Right cardiac atrium (tissue), 5 donors: ENCODE data around the gene GABARAPL1. TPM values are rescaled to one million over a fixed set of nuclear protein-coding genes. Genes with fewer than 3 reads are reported as not detected.

ENCODE experiments used
- ATAC-seq, 2 donors: fragments of 200-7000 bp; cut with Tn5 transposase; one replicate each; pipeline versions ENCODE4 v1.8.0 to v1.9.1; 2020; ENCODE audit warnings: moderate library complexity in 2 of 2, mild to moderate bottlenecking in 1 of 2
- DNase-seq, 3 donors: peaks; one replicate each; pipeline ENCODE4 v3.0.0-alpha.2; 2020
- H3K27ac ChIP-seq: one replicate; pipeline ENCODE4 v1.5.1; 2013; ENCODE audit warnings: mild to moderate bottlenecking, low read length, control low read depth, moderate library complexity
- H3K27me3 ChIP-seq: one replicate; pipeline ENCODE4 v1.6.1; 2013; ENCODE audit not compliant: control insufficient read depth, insufficient read depth
- H3K4me1 ChIP-seq: one replicate; pipeline ENCODE4 v1.6.1; 2013; ENCODE audit warnings: low read length; ENCODE audit not compliant: control insufficient read depth, insufficient read depth
- H3K4me3 ChIP-seq: one replicate; pipeline ENCODE4 v1.5.1; 2013; ENCODE audit warnings: low read length, control low read depth
- H3K9me3 ChIP-seq: one replicate; pipeline ENCODE4 v1.6.1; 2013; ENCODE audit warnings: low read length; ENCODE audit not compliant: control insufficient read depth
- WGBS: extraction: QIAGEN DNeasy Blood & Tissue Kit; methylation state at CpG from one replicate; pipeline ENCODE4 v1.1.7; 2013; 5-methylcytosine and 5-hydroxymethylcytosine counted together
- intact Hi-C, 4 donors: fragments of 100-400 bp; cut with DNase I; formaldehyde crosslinking; loops; one replicate each; pipeline versions ENCODE4 v1.11.0 to v1.14.0; 2022 to 2023
- polyA plus RNA-seq: library from polyadenylated mRNA; stranded (reverse); fragments of 200-250 nt; gene quantifications from one replicate; pipeline ENCODE4 v1.2.3, GENCODE V29; 2013
- total RNA-seq, 4 donors: library from RNA; stranded (reverse); fragmentation: NEBNext Ultra II Directional; extraction: Animal tissue kit (Norgen Biotek cat#: 25700); gene quantifications; one replicate each; pipeline ENCODE4 v1.2.1, GENCODE V29; 2021
- donor health status: healthy with polysubstance abuse.
- donor health status: DM: no; HTN: yes; CAD: no.
- donor health status: DM: no; HTN: no; CAD: no.
- donor health status: DM: no; HTN: yes; CAD: no; lungs with severe emphysema.
- donor health status: DM: yes; HTN: yes; CAD: no.

GABARAPL1 gene
- total and polyA plus RNA-seq, 5 donors = 208 to 302 (median 260) TPM

- Histone ChIP-seq H3K4me3 (no peak overlapping the region), H3K27me3 (no peaks in the 10 kb centered on the region), H3K9me3 (no peaks in the 10 kb centered on the region), H3K27ac (no peak overlapping the region), H3K4me1 (no peaks in the 10 kb centered on the region)
- 96% methylated on average over 4 of the region's 4 CpGs for WGBS
- ATAC-seq (no peak), DNase-seq (no peak)
- intact Hi-C loops = no loop called here
These were observed 39.5 kb downstream of the GABARAPL1 start for GRCh38 chr12:10252201-10252600.

GRCh38 chr12:10256064-10256463 is 43.4 kb downstream of the GABARAPL1 start:
- intact Hi-C loops = no loop called here
- Histone ChIP-seq H3K27ac (no peak overlapping the region), H3K4me3 (no peak overlapping the region), H3K4me1 (no peaks in the 10 kb centered on the region), H3K27me3 (no peaks in the 10 kb centered on the region), H3K9me3 (no peaks in the 10 kb centered on the region)
- ATAC-seq = no peak
- no peak for DNase-seq

- WGBS = 0% methylated on average over 1 of the region's 1 CpG
- ATAC-seq (no peak), DNase-seq (no peak)
- Histone ChIP-seq H3K27me3 (no peaks in the 10 kb centered on the region), H3K4me3 (no peak overlapping the region), H3K27ac (no peak overlapping the region), H3K4me1 (no peaks in the 10 kb centered on the region), H3K9me3 (no peaks in the 10 kb centered on the region)
- intact Hi-C loops = no loop called here
These were observed 48.2 kb downstream of the GABARAPL1 start for GRCh38 chr12:10260927-10261326.

GRCh38 chr12:10268037-10268436 is 55.4 kb downstream of the GABARAPL1 start:
- no peak for DNase-seq
- WGBS = 67% methylated on average over 5 of the region's 5 CpGs
- intact Hi-C loops = no loop called here
- Histone ChIP-seq H3K4me3 (no peak overlapping the region), H3K9me3 (no peaks in the 10 kb centered on the region), H3K4me1 (no peaks in the 10 kb centered on the region), H3K27ac (no peak overlapping the region), H3K27me3 (no peaks in the 10 kb centered on the region)
- no peak for ATAC-seq

DNA sequence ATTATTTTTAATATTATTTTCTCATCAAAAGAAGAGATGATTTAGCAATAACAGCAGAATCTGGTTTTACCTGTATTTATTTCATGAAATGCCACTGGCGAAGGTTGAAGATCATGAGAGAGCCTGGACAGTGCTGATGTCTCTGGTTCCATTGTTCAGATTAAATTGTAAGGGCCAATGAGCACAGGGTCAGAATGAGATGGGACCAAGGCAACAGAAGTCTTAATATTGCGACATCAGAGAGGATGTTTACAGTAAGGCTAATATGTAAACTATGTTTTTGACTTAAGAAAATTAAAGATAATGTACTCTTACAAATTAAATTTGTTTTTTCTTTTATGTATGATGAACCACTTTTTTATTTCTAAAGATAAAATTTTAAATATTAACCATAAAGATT is 59.8 kb downstream of the GABARAPL1 start:
- H3K27me3 ChIP-seq = no peaks in the 10 kb centered on the region
- 90% methylated on average over 2 of the region's 2 CpGs for WGBS
- DNase-seq (no peak), ATAC-seq (no peak)
- no peak overlapping the region for H3K4me3 ChIP-seq
- H3K9me3 ChIP-seq = no peaks in the 10 kb centered on the region
- H3K4me1 ChIP-seq = no peaks in the 10 kb centered on the region
- H3K27ac ChIP-seq = no peak overlapping the region
- intact Hi-C loops = no loop called here

Other genes starting within 250 kb of the GABARAPL1 start
- gene CLEC12A, start 241.5 kb upstream of the GABARAPL1 start, total RNA-seq = 10 to 100 TPM in 1 of 4 donors, 1 to 10 TPM in 3; 1.4 to 15.9 (median 2.3) TPM
- 0.38 TPM for gene CLEC12A, start 241.5 kb upstream of the GABARAPL1 start, polyA plus RNA-seq
- not detected for gene CLEC1B, start 213.8 kb upstream of the GABARAPL1 start, total RNA-seq
- not detected for gene CLEC1B, start 213.8 kb upstream of the GABARAPL1 start, polyA plus RNA-seq
- gene CLEC12B, start 202.2 kb upstream of the GABARAPL1 start, total RNA-seq = under 1 TPM in 1 of 4 donors, not detected in 3; 0.44 TPM
- not detected for gene CLEC12B, start 202.2 kb upstream of the GABARAPL1 start, polyA plus RNA-seq
- under 1 TPM in 1 of 4 donors, not detected in 3; 0.26 TPM for gene CLEC9A, start 182.2 kb upstream of the GABARAPL1 start, total RNA-seq
- gene CLEC9A, start 182.2 kb upstream of the GABARAPL1 start, polyA plus RNA-seq = not detected
- 1 to 10 TPM; 3.2 to 4.1 (median 3.3) TPM for gene CLEC1A, start 113.9 kb upstream of the GABARAPL1 start, total RNA-seq
- 3.5 TPM for gene CLEC1A, start 113.9 kb upstream of the GABARAPL1 start, polyA plus RNA-seq
- 10 to 100 TPM in 2 of 4 donors, 1 to 10 TPM in 2; 4.8 to 14.9 (median 10.8) TPM for gene CLEC7A, start 82.7 kb upstream of the GABARAPL1 start, total RNA-seq
- gene CLEC7A, start 82.7 kb upstream of the GABARAPL1 start, polyA plus RNA-seq = 2.4 TPM
- under 1 TPM; 0.60 to 0.81 (median 0.75) TPM for gene OLR1, start 40.7 kb upstream of the GABARAPL1 start, total RNA-seq
- 0.27 TPM for gene OLR1, start 40.7 kb upstream of the GABARAPL1 start, polyA plus RNA-seq
- gene TMEM52B, start 33.8 kb upstream of the GABARAPL1 start, total RNA-seq = not detected
- gene TMEM52B, start 33.8 kb upstream of the GABARAPL1 start, polyA plus RNA-seq = 0.07 TPM
- gene KLRD1, start 95.0 kb downstream of the GABARAPL1 start, total RNA-seq = 1 to 10 TPM; 1.8 to 3.3 (median 2.9) TPM
- 0.75 TPM for gene KLRD1, start 95.0 kb downstream of the GABARAPL1 start, polyA plus RNA-seq
- under 1 TPM; 0.39 to 0.97 (median 0.75) TPM for gene KLRK1, start 177.2 kb downstream of the GABARAPL1 start, total RNA-seq
- gene KLRK1, start 177.2 kb downstream of the GABARAPL1 start, polyA plus RNA-seq = 0.59 TPM
- not detected for gene KLRC4, start 196.9 kb downstream of the GABARAPL1 start, total RNA-seq
- not detected for gene KLRC4, start 196.9 kb downstream of the GABARAPL1 start, polyA plus RNA-seq
- not detected for gene KLRC3, start 207.7 kb downstream of the GABARAPL1 start, total RNA-seq
- not detected for gene KLRC3, start 207.7 kb downstream of the GABARAPL1 start, polyA plus RNA-seq
- gene KLRC2, start 223.1 kb downstream of the GABARAPL1 start, total RNA-seq = not detected
- gene KLRC2, start 223.1 kb downstream of the GABARAPL1 start, polyA plus RNA-seq = 0.07 TPM
- under 1 TPM in 1 of 4 donors, not detected in 3; 0.40 TPM for gene KLRC1, start 240.5 kb downstream of the GABARAPL1 start, total RNA-seq
- gene KLRC1, start 240.5 kb downstream of the GABARAPL1 start, polyA plus RNA-seq = 0.23 TPM